ENCODE results near the gene COX11.

Gene COX11

DNA sequence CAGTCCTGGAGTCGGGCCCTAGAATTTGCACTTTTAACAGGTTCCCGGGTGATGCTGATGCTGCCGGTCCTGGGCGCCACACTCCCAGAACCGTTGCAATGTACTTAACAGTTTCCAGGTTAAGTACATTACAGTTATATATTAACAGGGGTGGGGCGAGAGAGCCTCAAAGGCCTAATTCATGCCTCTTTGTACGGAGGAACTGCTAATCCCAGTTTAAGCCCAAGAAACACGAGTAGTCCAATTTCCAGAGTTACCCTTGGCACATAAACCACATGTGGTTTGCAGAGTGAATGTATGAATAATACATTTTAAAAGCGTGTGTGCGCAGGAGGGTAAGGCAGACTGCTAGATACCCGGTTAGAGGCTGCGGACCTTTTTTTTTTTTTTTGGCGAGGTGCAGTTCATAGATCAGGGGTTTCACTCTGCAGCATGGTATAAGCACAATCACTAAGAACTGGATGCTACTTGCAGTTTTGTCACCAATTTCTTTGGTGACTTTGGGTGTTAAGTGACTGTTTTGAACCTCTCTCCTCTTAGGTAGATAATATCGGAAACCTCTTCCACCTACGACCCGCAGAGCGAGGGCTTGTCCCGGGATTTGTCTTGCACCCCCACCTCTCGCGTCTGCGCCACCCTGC lies 713 bp downstream of the COX11 start:
- DNase-seq: no peak

GRCh38 chr17:54956791-54957190 lies 11.7 kb downstream of the COX11 start:
- DNase-seq: no peak

GRCh38 chr17:54951286-54951685 lies 17.2 kb downstream of the COX11 start:
- no peak for DNase-seq

- no peak for DNase-seq
Observed at GRCh38 chr17:54950116-54950515, 18.3 kb downstream of the COX11 start.

GRCh38 chr17:54948380-54948779 lies 20.1 kb downstream of the COX11 start:
- DNase-seq: no peak

GRCh38 chr17:54947396-54947795 lies 21.1 kb downstream of the COX11 start:
- DNase-seq: no peak

DNA sequence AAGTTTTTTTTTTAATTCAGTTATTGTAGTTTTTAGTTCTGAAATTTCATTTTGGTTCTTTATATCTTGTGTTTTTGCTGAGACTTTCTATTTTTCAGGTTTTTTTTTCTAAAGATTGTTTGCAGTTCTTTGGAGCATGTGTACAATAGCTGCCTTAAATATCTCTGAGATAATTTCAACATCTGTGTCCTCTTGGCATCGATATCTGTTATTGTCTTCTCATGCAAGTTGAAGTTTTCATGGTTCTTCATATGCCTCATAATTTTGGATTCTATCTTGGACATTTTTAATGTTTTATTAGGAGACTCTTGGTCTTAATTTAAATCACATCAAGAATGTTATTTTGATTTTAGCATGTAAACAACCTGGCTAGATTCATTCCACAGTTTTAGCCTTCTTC lies 22.8 kb downstream of the COX11 start:
- DNase-seq: no peak

GRCh38 chr17:54945231-54945630 lies 23.2 kb downstream of the COX11 start:
- DNase-seq: no peak

GRCh38 chr17:54944796-54945195 lies 23.7 kb downstream of the COX11 start:
- no peak for DNase-seq

GRCh38 chr17:54941285-54941684 lies 27.2 kb downstream of the COX11 start:
- no peak for DNase-seq

- DNase-seq: no peak
Observed at GRCh38 chr17:54937426-54937825, 31.0 kb downstream of the COX11 start.

DNA sequence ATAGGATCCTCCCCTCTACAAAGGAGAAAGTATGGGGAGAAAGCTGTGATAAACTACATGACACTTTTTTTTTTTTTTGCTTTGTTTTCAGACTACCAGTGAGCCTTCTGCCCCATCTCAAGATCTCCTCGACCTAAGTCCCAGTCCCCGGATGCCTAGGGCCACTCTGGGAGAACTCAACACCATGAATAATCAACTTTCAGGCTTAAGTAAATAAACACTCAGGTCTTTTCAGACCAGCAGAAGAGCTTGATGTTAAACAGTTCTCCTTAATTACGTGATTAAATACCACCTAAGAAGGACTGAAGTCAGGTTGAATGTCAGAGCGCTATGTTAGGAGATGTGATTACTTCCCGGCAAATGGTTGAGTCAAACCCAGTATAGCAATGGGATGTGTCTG lies 31.4 kb downstream of the COX11 start:
- DNase-seq: no peak

DNA sequence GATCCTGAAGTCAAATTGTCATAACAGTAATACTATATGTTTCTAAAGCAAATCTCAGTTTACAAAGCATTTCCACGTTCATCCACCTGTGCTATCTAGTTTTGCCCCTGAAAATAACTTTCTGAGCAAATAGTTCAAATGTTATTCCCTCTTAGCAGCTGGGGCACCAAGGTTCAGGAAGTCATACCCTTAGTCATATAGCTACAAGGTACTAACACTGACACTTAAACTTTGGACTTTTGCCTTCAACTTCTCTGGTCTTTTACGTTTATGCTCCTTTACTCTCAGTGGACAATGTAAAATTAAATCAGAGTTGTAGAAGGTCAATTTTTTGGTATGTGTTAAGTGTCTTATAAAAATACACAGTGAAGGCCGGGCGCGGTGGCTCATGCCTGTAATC lies 33.0 kb downstream of the COX11 start:
- no peak for DNase-seq

- no peak for DNase-seq
Observed at GRCh38 chr17:54933921-54934320, 34.5 kb downstream of the COX11 start.

GRCh38 chr17:54932711-54933110 lies 35.7 kb downstream of the COX11 start:
- no peak for DNase-seq

- DNase-seq: no peak
Observed at GRCh38 chr17:54927525-54927924, 40.9 kb downstream of the COX11 start.

- DNase-seq: no peak
Observed at GRCh38 chr17:54924405-54924804, 44.0 kb downstream of the COX11 start.

DNA sequence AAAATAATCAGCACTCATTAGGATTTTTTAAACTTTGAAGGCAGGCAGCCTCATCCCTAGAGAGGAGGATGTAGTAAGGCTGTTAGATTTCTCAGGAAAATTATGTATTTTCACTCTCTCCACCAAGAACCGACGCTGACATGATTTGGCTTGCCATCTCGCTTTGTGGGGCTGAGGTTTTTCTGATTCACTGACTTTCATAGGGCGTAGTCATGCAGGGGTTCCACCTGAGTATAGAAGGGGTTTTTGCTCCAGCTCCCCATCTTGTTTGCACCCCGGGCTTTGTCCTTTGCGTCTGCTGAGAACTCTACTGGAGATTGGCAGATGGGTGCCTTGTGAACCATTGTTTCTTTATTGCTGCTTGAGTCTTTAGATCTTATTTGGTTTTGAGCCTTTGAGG lies 47.6 kb downstream of the COX11 start:
- DNase-seq: no peak

DNA sequence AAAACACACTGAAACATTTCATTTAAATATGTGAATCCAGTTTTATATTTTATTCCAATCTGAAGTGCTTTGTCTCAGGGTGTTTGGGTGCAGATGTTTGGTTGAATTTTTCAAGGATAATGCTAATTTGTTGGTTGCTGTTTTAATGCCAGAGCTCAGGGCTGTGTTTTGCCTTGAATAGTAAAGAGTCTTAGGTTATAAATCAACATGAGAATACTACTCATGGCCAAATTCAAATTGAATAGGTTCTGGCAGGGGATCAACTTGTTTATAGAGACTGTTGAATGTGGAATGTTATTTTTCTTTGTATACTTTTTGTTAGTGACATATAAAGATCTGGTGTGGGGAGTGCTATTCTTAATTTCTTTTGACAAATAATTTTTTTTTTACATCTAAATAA lies 49.0 kb downstream of the COX11 start:
- DNase-seq: no peak

GRCh38 chr17:54916721-54917120 lies 51.7 kb downstream of the COX11 start:
- no peak for DNase-seq
